Activated CD8-positive, alpha-beta memory T cell treated with anti-CD3 and anti-CD28 coated beads, Interleukin-2, amount 50 U/mL, for 24 hours (primary cell): ENCODE measurements around the gene ITLN2.
"Not testable (repeated sequence)": the region's sequence is repeated elsewhere in the genome, so short reads cannot be mapped to it uniquely, and the experiment has no call there.

Experiments used
- DNase-seq: peaks from one replicate; pipeline ENCODE4 v3.0.0-alpha.2; 2020; ENCODE audit errors: extremely low read depth

ITLN2 gene

DNA sequence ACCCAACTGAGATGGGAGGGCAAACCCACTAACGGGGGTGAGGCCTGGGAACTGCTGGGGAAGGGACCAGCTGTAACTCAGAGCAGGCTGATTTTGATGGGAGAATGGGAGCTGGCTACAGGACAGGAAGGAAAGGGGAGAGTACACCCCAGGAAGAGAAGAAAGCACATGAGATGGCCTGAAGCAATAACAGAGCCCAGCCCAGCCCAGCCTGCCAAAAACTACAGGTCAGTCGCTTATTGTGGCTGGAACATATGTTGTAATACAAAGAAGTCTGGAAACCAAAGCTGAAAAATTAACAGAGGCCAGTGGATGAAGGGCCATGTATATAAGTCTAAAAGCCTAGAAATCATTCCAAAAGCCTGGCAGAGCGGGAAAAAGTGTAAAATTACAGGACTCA lies 1.6 kb downstream of the ITLN2 start:
- DNase-seq = no peak

DNA sequence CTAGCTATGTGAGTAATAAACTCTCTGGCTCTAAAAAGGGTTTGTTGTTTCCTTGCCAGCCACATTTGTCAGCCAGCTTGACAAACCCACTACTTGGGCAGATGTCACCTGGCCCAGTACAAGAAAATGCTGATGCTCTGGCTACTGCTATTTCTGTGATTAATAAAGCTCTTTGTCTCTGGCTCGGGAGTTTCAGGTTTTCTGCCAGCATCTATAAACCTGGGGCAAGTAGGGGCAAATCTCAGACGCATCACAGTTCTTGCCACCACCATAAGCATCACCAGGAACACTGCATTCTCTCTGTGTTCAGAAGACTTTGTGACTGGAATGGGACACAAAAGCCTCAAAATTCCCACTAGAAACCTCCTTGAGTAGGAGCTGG lies 2.5 kb downstream of the ITLN2 start:
- DNase-seq = no peak

DNA sequence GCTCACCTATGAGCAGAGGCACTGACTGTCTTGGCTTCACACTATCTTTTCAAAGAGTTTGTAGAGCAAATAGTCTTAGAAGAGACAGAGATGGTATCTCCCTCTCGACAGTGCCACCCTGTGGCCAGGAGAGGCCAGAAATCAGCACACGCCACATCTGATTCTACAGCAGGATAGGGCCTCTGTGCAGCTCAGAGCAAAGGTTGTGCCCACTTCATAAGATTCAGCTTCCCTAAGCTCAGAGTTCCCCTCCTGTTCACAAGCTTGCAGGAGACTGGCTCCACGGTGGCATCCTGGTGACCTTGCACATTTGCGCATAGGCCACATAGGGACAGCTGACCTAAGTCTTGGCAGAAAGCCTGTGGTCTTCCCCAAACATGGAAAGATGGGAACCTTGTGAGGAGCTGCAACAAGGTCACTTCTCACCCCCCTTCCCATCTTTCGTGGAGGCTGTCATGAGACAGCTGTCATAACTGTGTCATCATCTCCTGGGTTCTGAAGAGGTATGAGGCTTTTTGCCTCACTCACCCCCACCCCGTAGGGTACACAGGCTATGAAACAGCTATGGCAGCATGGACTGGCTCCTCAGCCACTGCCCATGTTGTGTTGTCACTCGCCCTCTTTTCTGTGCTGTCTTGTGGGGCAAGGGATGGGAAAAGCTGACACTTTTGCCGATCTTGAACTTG lies 3.0 kb downstream of the ITLN2 start:
- DNase-seq = peak; percentile 21

DNA sequence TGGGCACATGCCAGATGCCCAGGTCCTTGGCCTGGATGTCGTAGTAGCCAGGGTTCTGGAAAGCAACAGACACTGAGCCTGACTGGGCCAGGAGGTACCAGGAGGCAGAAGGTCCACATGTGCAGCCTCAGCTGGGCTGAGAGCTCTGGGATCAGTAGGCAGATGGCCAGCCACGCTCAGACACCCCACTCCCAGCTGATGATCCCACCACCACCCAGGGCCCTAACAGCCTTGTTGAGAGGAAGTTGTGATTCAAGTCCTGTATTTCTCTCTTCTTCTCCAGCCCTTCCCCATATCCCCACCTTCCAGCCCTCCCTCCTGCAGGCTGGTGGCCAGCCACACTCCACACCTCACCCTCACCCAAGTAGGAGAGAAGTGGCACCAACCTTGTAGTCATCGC lies 4.0 kb downstream of the ITLN2 start:
- DNase-seq = no peak

DNA sequence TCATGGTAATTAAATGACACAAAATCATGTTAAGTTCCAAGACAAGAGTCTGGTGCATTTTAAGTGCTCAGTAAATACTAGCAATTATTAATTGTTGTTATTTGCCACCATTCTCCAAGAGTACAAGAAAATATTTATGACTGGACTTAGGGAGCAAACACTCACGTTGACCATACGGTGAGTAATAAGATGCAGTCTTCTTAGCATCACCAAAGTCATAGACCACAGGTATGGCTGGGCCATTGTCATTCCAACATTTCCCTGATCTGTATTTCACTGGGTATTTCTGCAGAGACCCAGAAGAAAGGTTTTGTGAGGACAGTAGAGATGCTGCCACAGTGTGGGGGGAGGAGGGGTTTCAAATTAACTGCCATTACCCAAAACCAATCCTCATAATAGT lies 4.7 kb downstream of the ITLN2 start:
- no peak for DNase-seq

DNA sequence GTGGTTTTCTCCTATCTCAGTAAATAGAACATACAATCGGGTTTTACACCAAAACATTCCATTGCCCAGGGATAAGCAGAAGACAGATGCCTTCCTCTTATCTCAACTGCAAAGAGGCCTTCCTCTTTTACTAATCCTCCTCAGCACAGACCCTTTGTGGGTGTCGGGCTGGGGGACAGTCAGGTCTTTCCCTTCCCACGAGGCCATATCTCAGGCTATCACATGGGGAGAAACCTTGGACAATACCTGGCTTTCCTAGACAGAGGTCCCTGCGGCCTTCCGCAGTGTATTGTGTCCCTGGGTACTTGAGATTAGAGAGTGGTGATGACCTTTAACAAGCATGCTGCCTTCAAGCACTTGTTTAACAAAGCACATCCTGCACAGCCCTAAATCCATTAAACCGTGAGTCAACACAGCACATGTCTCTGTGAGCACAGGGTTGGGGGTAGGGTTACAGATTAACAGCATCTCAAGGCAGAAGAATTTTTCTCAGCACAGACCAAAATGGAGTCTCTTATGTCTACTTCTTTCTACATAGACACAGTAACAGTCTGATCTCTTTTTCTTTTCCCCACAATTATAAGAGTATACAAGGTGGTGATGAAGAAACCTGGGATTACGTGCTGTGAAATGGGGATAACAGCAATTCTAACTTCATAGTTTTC lies 5.3 kb downstream of the ITLN2 start:
- DNase-seq = not testable (repeated sequence)

DNA sequence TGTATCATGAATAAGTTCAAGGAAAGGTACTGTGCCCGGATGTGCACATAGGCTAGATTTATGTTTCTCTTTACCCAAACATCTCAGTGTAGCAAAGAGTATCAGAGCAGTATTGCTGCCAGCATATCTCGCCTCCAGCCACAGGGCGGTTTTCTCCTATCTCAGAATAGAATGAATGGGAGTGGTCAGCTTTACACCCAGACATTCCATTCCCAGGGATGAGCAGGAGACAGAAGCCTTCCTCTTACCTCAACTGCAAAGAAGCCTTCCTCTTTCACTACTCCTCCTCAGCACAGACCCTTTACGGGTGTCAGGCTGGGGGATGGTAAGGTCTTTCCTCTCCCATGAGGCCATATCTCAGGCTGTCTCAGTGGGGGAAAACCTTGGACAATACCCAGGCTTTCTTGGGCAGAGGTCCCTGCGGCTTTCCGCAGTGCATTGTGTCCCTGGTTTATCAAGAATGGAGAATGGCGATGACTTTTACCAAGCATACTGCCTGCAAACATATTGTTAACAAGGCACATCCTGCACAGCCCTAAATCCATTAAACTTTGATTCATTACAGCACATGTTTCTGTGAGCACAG lies 7.3 kb downstream of the ITLN2 start:
- not testable (repeated sequence) for DNase-seq

DNA sequence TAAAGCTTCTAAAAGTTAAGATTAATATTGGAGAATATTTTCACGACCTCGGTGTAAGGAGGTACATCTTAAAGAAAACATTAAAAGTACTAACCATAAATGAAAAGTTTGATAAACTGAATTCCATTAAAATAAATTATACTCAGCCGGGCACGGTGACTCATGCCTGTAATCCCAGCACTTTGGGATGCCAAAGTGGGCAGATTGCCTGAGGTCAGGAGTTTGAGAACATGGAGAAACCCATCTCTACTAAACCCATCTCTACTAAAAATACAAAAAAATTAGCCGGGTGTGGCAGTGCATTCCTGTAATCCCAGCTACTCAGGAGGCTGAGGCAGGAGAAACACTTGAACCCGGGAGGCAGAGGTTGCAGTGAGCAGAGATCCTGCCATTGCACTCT lies 8.7 kb downstream of the ITLN2 start:
- not testable (repeated sequence) for DNase-seq

DNA sequence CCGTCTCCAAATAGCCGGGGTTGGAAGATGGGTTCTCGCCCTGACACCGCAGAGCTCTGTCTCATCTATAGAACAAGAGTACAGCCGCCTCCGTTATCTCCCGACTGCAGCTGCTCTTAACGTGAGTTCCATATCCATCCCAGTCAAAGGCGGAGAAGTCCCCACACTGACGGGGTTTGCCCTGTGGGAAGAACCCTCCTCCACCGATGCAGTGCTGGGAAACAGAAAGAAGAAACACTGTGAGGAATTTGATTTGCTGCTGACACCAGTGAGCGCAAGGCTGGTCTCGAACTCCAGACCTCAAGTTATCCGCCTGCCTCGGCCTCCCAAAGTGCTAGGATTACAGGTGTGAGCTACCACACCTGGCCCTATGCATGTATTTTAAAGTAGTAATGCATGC lies 9.5 kb downstream of the ITLN2 start:
- no peak for DNase-seq

DNA sequence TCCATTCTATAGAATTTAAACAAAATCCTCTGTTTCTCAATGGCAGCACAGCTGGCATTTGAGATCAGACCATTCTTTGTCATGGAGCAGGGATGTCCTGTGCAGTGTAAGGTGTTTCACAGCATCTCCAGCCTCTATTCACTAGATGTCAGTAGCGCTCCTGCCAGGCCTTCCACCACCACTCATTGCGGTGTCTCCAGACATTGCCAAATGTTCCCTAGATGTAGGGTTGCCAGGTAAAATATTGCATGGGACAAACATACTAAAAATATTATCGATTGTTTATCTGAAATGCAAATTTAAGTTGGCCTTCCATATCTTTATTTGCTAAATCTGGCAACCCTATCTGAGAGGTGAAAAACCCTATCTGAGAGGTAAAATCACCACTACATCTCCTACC lies 11.7 kb downstream of the ITLN2 start:
- DNase-seq = no peak

DNA sequence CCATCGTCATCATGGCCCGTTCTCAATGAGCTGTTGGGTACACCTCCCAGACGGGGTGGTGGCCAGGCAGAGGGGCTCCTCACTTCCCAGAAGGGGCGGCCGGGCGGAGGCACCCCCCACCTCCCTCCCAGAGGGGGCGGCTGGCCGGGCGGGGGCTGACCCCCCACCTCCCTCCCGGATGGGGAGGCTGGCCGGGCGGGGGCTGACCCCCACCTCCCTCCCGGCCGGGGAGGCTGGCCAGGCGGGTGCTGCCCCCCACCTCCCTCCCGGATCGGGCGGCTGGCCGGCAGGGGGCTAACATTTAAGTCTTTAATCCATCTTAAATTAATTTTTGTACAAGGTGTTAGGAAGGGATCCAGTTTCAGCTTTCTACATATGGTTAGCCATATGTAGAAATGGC lies 17.9 kb downstream of the ITLN2 start:
- not testable (repeated sequence) for DNase-seq

DNA sequence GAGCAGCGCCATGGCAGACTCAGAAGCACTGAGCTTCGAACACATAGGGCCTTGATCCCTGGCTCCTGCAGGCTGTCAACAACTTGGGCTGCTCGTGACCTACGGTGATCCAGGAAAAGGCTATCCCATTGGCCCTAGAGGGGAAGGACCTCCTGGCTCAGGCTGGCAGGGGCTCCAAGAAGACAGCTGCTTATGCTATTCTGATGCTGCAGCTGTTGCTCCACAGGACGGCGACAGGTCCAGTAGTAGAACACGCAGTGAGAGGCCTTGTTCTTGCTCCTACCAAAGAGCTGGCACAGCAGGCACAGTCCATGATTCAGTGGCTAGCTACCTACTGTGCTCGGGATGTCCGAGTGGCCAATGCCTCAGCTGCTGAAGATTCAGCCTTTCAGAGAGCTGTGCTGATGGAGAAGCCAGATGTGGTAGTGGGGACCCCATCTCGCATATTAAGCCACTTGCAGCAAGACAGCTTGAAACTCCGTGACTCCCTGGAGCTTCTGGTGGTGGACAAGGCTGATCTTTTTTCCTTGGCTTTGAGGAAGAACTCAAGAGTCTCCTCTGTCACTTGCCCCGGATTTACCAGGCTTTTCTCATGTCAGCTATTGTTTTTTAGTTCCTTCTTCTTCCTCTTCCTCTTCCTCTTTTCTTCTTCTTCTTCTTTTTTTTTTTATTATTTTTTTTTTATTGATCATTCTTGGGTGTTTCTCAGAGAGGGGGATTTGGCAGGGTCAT lies 18.9 kb downstream of the ITLN2 start:
- no peak for DNase-seq

DNA sequence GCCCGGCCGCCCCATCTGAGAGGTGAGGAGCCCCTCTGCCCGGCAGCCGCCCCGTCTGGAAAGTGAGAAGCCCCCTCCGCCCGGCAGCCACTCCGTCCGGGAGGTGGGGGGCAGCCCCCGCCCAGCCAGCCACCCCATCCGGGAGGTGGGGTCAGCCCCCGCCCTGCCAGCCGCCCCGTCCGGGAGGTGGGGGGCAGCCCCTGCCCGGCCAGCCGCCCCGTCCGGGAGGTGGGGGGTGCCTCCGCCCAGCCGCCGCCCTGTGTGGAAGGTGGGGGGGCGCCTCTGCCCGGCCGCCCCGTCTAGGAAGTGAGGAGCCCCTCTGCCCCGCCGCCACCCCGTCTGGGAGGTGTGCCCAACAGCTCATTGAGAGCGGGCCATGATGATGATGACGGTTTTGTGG lies 21.3 kb downstream of the ITLN2 start:
- DNase-seq = not testable (repeated sequence)

DNA sequence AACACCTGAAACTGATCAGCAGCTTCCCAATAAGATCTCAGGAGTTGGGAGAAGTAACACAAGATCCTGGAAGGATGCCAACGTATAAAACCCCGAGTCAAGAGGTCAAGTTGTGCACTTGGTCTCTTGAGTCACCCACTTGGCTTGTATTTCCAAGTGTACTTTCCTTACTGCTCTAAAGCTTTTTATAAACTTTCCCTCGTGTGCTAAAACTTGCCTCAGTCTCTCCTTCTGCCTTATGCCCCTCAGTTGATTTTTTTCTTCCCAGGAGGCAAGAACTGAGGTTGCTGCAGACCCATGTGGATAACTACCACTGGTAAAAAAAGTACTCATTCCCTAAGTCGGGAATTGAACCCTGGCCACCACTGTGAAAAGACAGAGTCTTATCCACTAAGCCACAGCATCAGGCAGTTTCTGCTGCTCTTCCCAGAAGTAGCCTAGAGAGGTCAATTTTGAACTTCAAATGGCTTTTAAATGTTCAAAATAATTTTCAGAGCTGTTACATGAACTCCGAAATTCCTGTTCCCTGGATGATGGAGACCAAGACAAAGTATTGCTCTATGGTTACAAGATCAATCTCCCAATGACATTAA lies 28.9 kb downstream of the ITLN2 start:
- DNase-seq = no peak

DNA sequence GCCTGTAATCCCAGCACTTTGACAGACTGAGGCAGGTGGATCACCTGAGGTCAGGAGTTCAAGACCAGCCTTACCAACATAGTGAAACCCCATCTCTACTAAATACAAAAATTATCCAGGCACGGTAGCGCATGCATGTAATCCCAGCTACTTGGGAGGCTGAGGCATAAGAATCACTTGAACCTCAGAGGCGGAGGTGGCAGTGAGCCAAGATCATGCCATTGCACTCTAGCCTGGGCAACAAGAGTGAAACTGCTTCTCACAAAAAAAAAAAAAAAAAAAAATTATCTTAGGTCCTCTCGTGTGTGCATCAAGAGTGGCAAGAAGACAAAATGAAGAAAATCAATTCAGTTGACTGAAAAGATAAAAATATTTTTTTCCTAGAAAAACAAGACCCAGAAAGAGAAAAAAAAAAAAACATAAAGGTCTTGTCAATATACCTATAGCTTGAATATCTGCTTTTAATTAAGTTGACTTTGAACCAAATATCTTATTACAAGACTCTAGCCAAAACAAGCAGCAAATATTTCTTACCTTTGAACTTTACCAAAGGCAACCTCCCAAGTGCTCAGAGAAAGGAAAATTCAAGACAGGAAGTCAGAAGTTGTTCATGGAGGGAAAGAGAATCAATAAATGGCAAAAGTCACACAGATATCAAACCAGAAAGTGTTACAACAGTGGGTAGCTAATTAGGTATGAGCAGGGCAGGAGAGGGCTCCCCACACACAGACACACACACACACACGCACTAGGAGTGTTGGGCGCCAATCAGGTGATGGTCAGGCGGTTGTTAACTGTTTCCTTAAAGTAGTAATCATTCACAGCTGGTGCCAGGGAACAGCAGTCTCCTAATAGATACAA lies 29.6 kb downstream of the ITLN2 start:
- DNase-seq = no peak

DNA sequence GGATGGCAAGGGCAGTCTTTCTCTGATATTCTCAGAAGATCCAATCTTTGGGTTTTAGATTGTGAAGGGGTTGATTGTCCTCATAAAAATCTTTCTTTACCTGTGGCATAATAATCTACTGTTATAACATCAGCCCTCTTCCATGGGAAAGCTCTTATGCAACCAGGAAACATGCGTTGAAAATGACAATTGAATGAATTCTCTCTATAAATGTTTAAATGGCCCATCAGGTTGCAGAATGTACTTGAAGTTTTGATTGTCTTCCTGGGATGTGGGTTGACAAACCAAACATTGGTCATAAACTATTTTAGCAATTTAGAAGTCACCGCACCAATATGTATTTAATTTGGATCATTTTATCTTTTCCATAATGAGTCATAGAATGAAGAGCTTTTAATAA lies 37.9 kb downstream of the ITLN2 start:
- no peak for DNase-seq

DNA sequence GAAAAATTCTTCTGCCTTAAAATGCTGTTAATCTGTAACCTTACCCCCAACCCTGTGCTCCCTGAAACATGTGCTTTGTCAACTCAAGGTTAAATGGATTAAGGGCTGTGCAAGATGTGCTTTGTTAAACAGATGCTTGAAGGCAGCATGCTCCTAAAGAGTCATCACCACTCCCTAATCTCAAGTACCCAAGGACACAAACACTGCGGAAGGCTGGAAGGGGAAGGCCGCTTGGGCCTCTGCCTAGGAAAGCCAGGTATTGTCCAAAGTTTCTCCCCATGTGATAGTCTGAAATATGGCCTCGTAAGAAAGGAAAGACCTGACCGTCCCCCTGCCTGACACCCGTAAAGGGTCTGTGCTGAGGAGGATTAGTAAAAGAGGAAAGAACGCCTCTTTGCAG lies 41.4 kb downstream of the ITLN2 start:
- DNase-seq = not testable (repeated sequence)

DNA sequence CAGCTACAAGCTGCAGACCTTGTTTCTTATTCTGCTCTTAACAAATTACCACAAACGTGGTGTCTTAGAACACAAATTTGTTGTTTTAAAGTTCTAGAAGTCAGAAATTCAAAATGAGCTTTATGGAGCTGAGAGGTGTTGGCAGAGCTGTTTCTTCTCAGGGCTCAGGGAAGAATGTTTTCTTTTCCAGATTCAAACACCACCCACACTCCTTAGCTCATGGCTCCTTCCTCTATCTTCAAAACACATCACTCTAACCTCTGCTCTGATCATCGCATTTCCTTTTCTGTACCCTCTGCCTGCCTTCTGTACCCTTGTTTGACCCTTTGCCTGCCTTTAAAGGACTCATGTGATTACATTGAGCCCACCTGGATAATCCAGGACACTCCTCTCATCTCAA lies 42.7 kb downstream of the ITLN2 start:
- no peak for DNase-seq

DNA sequence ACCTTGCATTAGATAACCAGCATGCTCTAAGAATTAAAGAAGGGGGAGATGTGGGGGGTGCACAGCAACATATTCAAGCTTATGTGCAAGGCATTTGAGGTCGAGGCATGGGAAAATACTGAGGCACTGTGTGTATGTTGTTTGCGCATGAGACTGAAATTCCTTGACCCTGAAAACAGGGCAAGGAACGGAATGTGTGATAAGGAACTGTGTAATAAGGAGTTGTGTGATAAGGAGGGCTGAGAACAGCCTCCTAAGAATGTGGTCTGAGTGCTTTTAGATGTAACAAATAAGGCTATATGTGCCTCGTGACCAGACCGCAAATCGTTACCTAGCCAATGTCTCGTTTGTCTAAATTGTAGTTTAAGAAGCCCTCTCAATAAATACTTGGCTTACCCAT lies 43.2 kb downstream of the ITLN2 start:
- DNase-seq = no peak

DNA sequence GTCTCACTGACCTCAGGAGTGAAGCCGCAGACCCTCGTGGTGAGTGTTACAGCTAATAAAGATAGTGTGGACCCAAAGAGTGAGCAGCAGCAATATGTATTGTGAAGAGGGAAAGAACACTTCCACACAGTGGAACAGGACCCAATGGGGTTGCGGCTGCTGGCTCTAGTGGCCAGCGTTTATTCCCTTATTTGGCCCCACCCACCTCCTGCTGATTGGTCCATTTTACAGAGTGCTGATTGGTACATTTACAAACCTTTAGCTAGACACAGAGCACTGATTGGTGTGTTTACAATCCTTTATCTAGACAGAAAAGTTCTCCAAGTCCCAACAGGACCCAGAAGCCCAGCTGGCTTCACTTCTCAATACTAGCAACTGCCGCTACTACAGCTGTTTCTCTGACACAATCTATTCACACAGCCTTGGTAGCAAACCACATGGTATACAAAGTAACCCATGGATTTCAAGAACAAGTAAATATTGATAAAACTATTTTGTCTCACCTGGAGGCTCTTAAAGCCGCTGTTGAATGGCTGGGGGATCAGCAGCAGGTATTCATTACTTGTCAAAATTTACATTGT lies 44.3 kb downstream of the ITLN2 start:
- DNase-seq = no peak

DNA sequence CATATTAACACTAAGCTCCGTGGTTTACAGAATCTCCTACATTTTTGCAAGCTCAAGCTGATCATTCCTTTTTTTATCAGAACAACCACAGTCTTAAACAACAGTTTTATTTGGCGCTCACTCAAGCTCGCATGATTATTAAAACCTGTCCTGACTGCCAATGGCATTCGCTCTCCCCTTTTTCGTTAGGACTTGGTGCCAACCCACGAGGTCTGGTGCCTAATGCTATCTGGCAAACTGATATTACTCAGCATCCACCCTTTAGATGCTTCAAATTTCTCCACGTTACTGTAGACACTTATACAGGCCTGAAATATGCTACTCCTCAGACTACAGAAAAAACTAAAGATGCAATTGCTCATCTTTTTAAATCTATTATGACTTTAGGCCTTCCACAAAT lies 46.6 kb downstream of the ITLN2 start:
- DNase-seq = no peak
